Mesothelial cell of epicardium (in vitro differentiated cells): ENCODE results near the gene PRAF2. TPM values are rescaled to one million over a fixed set of nuclear protein-coding genes. Genes with fewer than 3 reads are reported as not detected.
A peak's percentile ranks its signal among the peaks of the same experiment; 100 is the strongest.

Experiments
- DNase-seq, 2 experiments: peaks; one replicate each; pipeline ENCODE4 v3.0.0; 2021; ENCODE audit warnings: low spot score in 2 of 2; ENCODE audit not compliant: unreplicated experiment in 2 of 2
- H3K27ac Mint-ChIP-seq: 2 replicates; pipeline ENCODE4 v1.8.0; 2021; ENCODE audit warnings: mixed read lengths
- H3K27me3 Mint-ChIP-seq: 2 replicates; pipeline ENCODE4 v1.8.0; 2021; ENCODE audit warnings: low read depth, mixed read lengths
- H3K36me3 Mint-ChIP-seq: 2 replicates; pipeline ENCODE4 v1.8.0; 2021; ENCODE audit warnings: mixed read lengths
- H3K4me1 Mint-ChIP-seq: 2 replicates; pipeline ENCODE4 v1.8.0; 2021; ENCODE audit warnings: mixed read lengths
- H3K4me3 Mint-ChIP-seq: 2 replicates; pipeline ENCODE4 v1.8.0; 2021; ENCODE audit warnings: mild to moderate bottlenecking, moderate library complexity, mixed read lengths
- H3K9me3 Mint-ChIP-seq: 2 replicates; pipeline ENCODE4 v1.8.0; 2021; ENCODE audit warnings: mixed read lengths
- total RNA-seq: library from RNA; stranded (reverse); gene quantifications from 3 replicates; pipeline ENCODE4 v1.2.1, GENCODE V29; 2021
- TF ChIP-seq, protein P1 (sequence below): fragments of 200-600 bp; sonication (generic); IDR thresholded peaks from one replicate; pipeline ENCODE4 v1.5.0; 2021; ENCODE audit warnings: antibody characterized with exemption; ENCODE audit not compliant: unreplicated experiment

The PRAF2 gene
- total RNA-seq, 1 donor from 2014 or later = 31.7 TPM

DNA sequence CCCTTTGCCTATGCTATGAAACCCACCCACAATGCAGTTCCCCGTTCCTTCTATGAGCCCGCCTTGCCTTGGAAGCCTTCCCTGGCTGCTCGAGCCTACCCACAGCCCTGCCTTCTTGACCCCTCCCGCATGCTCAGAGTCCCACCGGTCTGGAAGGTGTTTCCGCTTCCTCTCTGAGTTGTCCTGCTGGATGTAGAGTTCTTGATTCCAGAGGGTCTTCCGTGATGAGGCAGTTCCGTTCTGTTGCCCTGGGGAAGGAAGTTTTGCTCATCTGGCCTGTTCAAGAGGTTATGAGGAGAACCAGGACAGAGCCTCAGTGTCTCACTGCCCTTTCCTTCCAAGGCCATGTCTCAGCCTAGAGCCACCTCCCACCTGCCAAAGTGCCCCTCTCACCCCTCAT, 42.3 kb upstream of the PRAF2 start:
- peaks cover 26% of the 10 kb centered on the region for H3K36me3 Mint-ChIP-seq
- no peak for DNase-seq
- TF ChIP-seq, protein P1, sequence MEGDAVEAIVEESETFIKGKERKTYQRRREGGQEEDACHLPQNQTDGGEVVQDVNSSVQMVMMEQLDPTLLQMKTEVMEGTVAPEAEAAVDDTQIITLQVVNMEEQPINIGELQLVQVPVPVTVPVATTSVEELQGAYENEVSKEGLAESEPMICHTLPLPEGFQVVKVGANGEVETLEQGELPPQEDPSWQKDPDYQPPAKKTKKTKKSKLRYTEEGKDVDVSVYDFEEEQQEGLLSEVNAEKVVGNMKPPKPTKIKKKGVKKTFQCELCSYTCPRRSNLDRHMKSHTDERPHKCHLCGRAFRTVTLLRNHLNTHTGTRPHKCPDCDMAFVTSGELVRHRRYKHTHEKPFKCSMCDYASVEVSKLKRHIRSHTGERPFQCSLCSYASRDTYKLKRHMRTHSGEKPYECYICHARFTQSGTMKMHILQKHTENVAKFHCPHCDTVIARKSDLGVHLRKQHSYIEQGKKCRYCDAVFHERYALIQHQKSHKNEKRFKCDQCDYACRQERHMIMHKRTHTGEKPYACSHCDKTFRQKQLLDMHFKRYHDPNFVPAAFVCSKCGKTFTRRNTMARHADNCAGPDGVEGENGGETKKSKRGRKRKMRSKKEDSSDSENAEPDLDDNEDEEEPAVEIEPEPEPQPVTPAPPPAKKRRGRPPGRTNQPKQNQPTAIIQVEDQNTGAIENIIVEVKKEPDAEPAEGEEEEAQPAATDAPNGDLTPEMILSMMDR = no peak
- no peaks in the 10 kb centered on the region for H3K27me3 Mint-ChIP-seq
- peaks cover 16% of the 10 kb centered on the region for H3K9me3 Mint-ChIP-seq
- H3K27ac Mint-ChIP-seq = no peak overlapping the region
- H3K4me1 Mint-ChIP-seq = no peaks in the 10 kb centered on the region
- H3K4me3 Mint-ChIP-seq = no peak overlapping the region

DNA sequence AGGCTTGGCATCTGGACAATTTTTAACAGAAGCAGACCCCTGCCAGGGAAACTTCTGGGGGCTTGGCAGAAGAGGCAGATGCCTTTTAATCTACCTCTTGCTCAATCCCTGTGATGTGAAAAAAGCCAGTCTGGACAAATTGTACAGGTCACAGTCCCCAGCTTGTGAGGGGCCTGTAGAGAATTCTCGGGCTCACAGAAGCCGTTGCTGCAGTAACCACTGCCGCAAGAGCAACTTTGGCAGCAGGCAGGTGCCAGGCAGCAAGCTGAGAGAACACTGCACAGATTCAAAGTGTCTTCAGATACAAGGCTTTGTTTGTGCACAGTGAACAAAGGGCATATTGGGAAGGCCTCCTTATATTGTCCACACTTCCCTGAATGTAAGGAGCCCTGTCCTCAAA, 38.0 kb upstream of the PRAF2 start:
- Mint-ChIP-seq H3K4me1 (no peaks in the 10 kb centered on the region), H3K36me3 (peaks cover 18% of the 10 kb centered on the region)

DNA sequence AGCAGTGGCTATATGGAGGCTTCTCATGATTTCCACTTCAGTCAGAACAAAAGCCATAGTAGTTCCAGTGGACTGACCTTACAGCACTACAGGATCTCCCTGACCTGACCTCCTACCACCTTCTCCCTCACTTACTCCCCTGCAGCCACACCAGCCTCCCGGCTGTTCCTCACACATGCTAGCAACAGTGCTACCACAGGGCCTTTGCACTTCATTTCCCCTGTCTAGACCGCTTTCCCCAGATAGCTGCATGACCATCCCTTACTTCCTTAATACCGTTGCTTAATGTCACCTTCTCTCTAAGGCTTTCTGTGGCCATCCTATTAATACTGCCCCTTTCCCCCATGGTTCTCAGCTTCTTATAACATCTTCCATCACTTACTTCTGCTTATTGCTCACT, 36.6 kb upstream of the PRAF2 start:
- H3K27ac Mint-ChIP-seq = no peak overlapping the region
- TF ChIP-seq, protein P1 = no peak
- peaks cover 11% of the 10 kb centered on the region for H3K9me3 Mint-ChIP-seq
- no peak for DNase-seq
- H3K36me3 Mint-ChIP-seq = peaks cover 14% of the 10 kb centered on the region
- no peak overlapping the region for H3K4me3 Mint-ChIP-seq
- no peaks in the 10 kb centered on the region for H3K27me3 Mint-ChIP-seq
- no peaks in the 10 kb centered on the region for H3K4me1 Mint-ChIP-seq

More for the DNA sequence above, 38.0 kb upstream of the PRAF2 start:
- TF ChIP-seq, protein P1 = no peak
- Mint-ChIP-seq H3K27me3 (no peaks in the 10 kb centered on the region), H3K9me3 (peaks cover 16% of the 10 kb centered on the region), H3K4me3 (no peak overlapping the region), H3K27ac (no peak overlapping the region)
- DNase-seq = no peak

DNA sequence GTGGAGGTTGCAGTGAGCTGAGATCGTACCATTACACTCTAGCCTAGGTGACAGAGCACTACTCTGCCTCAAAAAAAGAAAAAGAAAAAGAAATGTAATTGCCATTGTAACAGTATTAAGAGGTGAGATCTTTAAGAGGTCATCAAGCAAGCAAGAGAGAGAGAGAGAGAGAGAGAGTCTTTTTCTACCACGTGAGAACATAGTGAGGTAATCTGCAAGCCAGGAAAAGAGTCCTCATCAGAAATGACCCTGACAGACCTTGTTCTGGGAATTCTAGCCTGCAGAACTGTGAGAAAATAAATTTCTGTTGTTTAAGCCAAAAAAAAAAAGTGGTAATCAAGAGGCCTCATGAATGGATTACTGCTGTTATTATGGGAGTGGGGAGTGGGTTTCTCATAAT, 34.8 kb upstream of the PRAF2 start:
- Mint-ChIP-seq H3K27ac (no peak overlapping the region), H3K4me1 (no peaks in the 10 kb centered on the region), H3K27me3 (no peaks in the 10 kb centered on the region), H3K36me3 (peaks cover 12% of the 10 kb centered on the region), H3K4me3 (no peak overlapping the region), H3K9me3 (peaks cover 11% of the 10 kb centered on the region)
- no peak for DNase-seq
- TF ChIP-seq, protein P1 = no peak

DNA sequence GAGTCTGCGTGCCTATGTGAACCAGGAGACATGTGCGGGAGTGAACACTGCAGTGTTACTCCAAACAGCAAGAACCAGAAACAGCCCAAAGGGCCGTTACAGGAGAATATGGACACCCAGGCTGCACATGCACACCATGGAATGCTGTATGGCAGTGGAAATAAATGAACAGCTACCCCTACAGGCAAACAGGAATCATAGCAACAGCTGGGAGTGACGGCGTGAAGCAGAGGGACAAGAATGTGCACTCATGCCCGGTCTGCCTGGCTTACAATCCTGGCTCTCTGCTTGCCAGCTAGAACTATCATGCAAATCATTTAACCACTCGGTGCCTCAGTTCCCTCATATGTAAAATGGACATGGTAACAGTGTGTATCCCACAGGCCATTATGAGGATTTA, 33.1 kb upstream of the PRAF2 start:
- Mint-ChIP-seq H3K27me3 (no peaks in the 10 kb centered on the region), H3K27ac (no peak overlapping the region), H3K4me1 (no peaks in the 10 kb centered on the region), H3K9me3 (peaks cover 6% of the 10 kb centered on the region), H3K4me3 (no peak overlapping the region), H3K36me3 (peaks cover 4% of the 10 kb centered on the region)
- TF ChIP-seq, protein P1 = peak; percentile 28
- DNase-seq = no peak

DNA sequence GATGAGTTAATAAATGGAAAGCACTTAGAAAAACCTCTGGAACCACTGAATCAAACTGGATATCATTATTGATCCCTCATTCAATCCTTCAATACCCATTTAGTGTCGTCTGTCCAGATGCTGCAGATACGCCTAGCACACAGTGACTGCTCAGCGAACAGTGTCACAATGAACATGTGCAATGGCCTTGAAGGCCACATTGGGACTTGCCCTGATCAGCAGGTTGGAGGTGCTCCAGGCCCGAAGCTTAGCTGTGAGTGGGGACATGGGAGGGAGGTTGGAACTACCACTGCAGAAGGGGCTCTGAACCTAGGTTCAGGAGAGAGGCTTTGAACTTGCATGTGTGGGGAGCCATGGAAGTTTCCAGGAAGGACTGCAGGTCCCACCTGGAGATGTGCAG, 32.5 kb upstream of the PRAF2 start:
- H3K4me3 Mint-ChIP-seq = no peak overlapping the region
- no peak overlapping the region for H3K27ac Mint-ChIP-seq
- H3K27me3 Mint-ChIP-seq = no peaks in the 10 kb centered on the region
- peaks cover 5% of the 10 kb centered on the region for H3K4me1 Mint-ChIP-seq
- TF ChIP-seq, protein P1 = no peak
- H3K9me3 Mint-ChIP-seq = peaks cover 6% of the 10 kb centered on the region
- DNase-seq = no peak
- peaks cover 4% of the 10 kb centered on the region for H3K36me3 Mint-ChIP-seq
